KOPT-K1 (cell line): ENCODE data around the gene FBN2.
"Not testable (repeated sequence)": the region's sequence is repeated elsewhere in the genome, so short reads cannot be mapped to it uniquely, and the experiment has no call there.

ENCODE experiments used
- H3K27ac ChIP-seq: fragments of 200-600 bp; sonication (generic); 2 replicates; pipeline ENCODE4 v1.5.1; 2016; ENCODE audit warnings: antibody characterized with exemption, mild to moderate bottlenecking, low read depth, low read length; ENCODE audit not compliant: poor library complexity, severe bottlenecking
- H3K36me3 ChIP-seq: fragments of 200-600 bp; sonication (generic); 2 replicates; pipeline ENCODE4 v1.5.1; 2017; ENCODE audit warnings: antibody characterized with exemption, mild to moderate bottlenecking, low read length, moderate library complexity; ENCODE audit not compliant: insufficient read depth
- H3K9me3 ChIP-seq: fragments of 200-600 bp; sonication (generic); 2 replicates; pipeline ENCODE4 v1.5.1; 2017; ENCODE audit warnings: antibody characterized with exemption, low read length, mild to moderate bottlenecking; ENCODE audit not compliant: insufficient read depth, poor library complexity, severe bottlenecking

Gene FBN2

DNA sequence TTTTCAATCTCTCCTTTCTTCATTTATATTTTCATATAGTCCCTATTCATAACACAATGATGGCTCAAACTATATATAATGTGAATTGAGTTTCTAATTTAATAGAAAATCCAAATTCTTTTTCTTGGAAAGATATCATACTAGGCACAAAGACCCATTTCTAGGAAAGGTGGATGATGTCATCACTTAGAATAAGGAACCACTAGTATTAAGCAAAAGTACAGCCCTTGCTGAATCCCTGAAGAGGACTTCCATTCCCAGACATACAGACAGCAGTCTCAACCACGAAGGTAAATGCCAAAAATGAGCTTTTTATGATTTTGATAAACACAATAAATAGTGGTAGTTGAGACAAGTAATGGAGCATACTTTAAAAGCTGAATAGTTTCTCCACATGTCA is 210.0 kb downstream of the FBN2 start:
- Histone ChIP-seq H3K36me3 (no peaks in the 10 kb centered on the region), H3K27ac (no peak overlapping the region), H3K9me3 (no peaks in the 10 kb centered on the region)

GRCh38 chr5:128321418-128321817 is 216.6 kb downstream of the FBN2 start:
- not testable (repeated sequence) for H3K36me3 ChIP-seq, H3K9me3 ChIP-seq, H3K27ac ChIP-seq

DNA sequence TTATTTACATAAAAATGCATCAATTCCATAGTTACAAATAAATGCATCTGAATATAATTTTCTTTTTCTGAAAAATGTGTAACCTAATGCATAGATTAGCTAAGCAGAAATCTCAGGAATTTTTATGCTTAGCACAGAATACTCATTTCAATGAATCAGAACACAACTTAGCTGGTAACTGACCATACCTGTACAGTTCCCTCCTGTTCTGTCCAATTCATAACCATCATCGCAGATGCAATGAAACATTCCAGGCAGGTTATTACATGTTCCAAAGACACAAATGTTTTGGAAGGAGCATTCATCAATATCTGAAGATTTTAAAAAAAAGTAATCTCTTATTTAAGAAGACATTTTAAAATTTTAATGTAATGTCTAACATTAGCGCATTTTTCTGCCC is 219.4 kb downstream of the FBN2 start:
- Histone ChIP-seq H3K27ac (no peak overlapping the region), H3K36me3 (no peaks in the 10 kb centered on the region)

DNA sequence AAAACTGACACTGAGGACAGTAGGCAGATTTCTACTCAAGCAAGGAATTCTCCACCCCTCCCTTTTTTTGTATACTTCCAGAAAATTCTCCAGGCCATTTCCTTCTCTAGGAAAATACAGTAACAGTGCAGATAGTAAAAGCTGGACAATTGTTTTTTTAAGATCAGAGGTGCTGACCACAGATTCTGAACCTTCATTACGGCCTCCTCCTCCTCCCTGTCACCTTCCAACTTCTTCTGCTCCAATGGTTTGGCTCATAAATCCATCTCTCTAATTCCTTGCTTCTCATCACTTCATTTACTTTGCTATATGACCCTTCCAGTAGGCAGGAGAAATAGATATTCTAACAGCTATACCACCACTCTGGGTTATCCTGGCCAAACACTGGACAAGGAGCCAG is 220.6 kb downstream of the FBN2 start:
- Histone ChIP-seq H3K36me3 (no peaks in the 10 kb centered on the region), H3K27ac (no peak overlapping the region), H3K9me3 (no peaks in the 10 kb centered on the region)

More for the DNA sequence above, 219.4 kb downstream of the FBN2 start:
- no peaks in the 10 kb centered on the region for H3K9me3 ChIP-seq

DNA sequence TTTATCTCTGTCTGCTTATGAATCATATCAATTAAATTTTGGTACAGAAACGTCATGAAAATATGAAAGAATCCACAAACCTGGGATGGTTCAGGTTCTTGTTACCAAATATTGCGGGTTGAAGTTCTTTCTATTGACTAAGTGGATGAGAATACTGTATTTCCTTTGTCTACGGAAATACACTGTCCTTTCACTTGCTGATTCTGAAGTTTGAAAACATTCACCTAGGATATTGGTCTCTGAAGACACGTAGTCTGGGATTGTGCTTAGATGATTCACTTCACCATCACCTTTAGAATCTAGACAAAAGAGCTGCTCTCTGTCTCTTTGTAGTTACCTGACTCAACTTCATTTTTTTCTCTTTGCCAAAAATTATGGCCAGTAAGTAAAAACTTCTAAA is 222.4 kb downstream of the FBN2 start:
- Histone ChIP-seq H3K27ac (no peak overlapping the region), H3K9me3 (no peaks in the 10 kb centered on the region), H3K36me3 (no peaks in the 10 kb centered on the region)

GRCh38 chr5:128305341-128305740 is 232.7 kb downstream of the FBN2 start:
- Histone ChIP-seq H3K36me3 (no peaks in the 10 kb centered on the region), H3K9me3 (no peaks in the 10 kb centered on the region)

GRCh38 chr5:128304791-128305190 is 233.3 kb downstream of the FBN2 start:
- no peak overlapping the region for H3K27ac ChIP-seq
- H3K36me3 ChIP-seq = no peaks in the 10 kb centered on the region
- no peaks in the 10 kb centered on the region for H3K9me3 ChIP-seq

More at GRCh38 chr5:128305341-128305740, 232.7 kb downstream of the FBN2 start:
- H3K27ac ChIP-seq = no peak overlapping the region

DNA sequence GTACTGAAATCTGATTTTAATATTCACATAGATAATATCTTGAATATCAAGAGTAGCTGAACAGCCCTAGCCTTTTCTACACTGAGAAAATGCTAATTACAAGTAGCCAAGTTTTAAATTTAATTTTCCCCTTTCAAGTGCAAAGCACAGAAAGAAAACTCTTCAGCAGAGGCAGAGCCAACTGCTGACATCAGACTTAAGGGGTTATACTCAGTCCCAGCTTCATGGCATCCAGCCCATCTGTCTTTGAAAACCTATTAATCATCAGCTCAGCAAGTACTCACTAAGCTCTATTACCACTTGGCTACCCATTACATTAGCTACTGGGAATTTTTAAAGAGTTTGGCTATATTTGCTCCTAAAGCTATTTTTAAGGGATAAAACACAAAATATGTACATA is 234.0 kb downstream of the FBN2 start:
- Histone ChIP-seq H3K36me3 (no peaks in the 10 kb centered on the region), H3K9me3 (no peaks in the 10 kb centered on the region), H3K27ac (no peak overlapping the region)

DNA sequence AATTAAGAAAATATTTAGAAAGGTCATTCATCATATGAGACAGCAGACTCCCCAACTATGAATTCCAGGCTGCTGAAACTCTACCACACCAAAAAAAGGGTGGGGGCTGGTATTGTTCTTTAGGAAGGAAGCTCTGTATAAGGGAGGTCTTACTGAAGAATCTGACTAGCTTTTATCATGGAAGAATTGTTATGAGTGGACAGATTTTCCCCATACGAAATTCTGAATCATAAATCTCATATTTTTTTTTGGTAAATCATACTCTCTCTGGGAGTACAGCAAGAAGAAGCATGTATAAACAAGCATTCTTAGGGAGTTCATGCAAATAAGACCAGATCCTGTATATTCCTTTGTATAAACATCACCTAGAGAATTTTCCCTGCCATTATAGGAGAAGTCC is 234.5 kb downstream of the FBN2 start:
- Histone ChIP-seq H3K9me3 (no peaks in the 10 kb centered on the region), H3K36me3 (no peaks in the 10 kb centered on the region), H3K27ac (no peak overlapping the region)

DNA sequence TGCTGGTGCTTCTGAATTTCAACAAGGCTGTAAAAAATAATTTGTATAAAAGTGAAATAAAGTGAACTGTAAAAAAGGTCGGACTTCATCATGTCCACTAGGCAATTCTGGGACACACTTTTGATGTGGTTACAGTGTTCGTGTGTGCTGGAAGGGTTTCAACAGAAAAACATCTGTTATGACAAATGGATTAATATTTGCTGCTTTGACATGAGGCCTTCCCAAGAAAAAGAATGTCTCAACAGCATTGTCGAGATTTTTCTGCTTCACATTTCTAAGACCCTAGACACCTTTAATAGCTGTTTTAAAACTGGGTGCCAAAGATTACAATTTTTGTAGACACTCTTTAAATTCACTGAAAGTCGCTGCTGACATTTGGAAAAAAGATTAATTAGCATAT is 237.9 kb downstream of the FBN2 start:
- Histone ChIP-seq H3K36me3 (no peaks in the 10 kb centered on the region), H3K9me3 (no peaks in the 10 kb centered on the region), H3K27ac (no peak overlapping the region)

GRCh38 chr5:128290152-128290858 is 247.7 kb downstream of the FBN2 start:
- Histone ChIP-seq H3K9me3 (no peaks in the 10 kb centered on the region), H3K27ac (no peak overlapping the region), H3K36me3 (no peaks in the 10 kb centered on the region)

DNA sequence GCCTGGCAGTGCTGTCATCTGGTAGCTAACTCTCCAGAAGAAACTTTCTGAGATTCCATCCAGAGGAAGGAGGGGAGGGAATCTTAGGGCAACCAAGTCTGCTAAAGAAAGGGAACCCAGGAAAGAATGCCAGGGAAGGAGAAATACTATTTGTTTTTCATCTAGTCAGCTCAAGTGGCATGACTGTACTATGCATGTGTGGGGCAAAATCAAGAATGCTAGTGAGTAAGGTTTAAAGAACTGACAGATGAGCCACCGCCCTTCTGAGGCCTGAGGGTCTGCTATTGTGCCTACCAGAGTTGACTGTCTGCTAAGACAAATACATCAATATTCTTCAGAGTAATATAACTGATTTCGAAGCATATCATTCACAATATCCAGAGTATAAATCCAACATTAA is 250.3 kb downstream of the FBN2 start:
- no peaks in the 10 kb centered on the region for H3K36me3 ChIP-seq
- H3K9me3 ChIP-seq = no peaks in the 10 kb centered on the region

GRCh38 chr5:128284236-128284635 is 253.8 kb downstream of the FBN2 start:
- H3K9me3 ChIP-seq = no peaks in the 10 kb centered on the region
- H3K27ac ChIP-seq = no peak overlapping the region
- H3K36me3 ChIP-seq = no peaks in the 10 kb centered on the region

More for the DNA sequence above, 250.3 kb downstream of the FBN2 start:
- no peak overlapping the region for H3K27ac ChIP-seq

DNA sequence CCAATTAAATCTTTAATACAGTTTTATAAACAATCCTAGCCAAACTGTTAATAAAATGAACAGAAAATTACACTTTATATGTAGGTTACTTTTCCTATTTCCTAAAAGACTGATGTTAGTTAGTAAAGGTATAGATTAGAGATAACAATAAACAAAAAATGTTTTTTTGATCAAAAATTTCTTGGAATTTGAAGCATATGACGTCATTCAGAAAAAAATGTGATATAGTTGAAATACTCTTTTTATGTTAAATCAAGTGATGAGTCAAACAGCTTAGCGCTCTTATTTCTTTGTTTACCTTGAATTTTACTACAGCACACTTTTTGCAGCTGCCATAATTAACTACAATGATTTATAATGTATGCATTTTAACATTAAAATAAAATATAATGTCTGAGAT is 258.7 kb downstream of the FBN2 start:
- Histone ChIP-seq H3K27ac (no peak overlapping the region), H3K9me3 (no peaks in the 10 kb centered on the region), H3K36me3 (no peaks in the 10 kb centered on the region)

DNA sequence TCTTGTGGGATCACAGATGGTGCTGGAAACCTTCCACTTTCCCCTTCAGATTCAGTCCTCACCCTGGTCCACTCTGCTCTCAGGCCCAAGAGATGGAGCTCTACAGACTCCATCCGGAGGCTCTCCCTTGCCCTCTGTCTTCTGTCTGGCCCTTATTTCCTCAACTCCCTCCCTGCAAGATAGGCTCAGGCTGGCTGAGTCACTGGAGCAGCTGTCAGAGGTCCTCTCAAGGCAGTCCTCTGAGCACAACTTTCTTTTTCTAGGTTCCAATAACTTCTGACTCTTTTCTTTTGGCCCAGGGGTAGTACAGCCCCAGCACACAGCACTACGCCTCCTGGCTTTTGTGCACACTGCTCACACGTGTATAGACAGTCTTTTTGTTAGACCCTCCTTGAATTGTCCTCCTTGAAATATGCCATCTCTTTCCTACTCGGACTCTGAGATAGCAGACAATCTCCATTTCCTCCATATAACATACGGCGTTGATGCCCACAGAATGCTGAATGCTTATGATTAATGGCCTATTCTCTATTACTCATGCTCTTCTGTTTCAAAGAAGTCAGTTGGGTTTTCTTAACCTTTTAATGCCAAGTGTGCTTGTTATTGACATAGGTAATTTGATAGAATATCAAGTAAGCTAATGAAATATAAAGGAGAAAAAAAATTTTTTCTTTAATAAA is 261.4 kb downstream of the FBN2 start:
- Histone ChIP-seq H3K36me3 (no peaks in the 10 kb centered on the region), H3K9me3 (no peaks in the 10 kb centered on the region), H3K27ac (no peak overlapping the region)

GRCh38 chr5:128274441-128274840 is 263.6 kb downstream of the FBN2 start:
- Histone ChIP-seq H3K27ac (no peak overlapping the region), H3K36me3 (no peaks in the 10 kb centered on the region)

More at GRCh38 chr5:128274441-128274840, 263.6 kb downstream of the FBN2 start:
- H3K9me3 ChIP-seq = no peaks in the 10 kb centered on the region
